ENCODE data around the gene CKS1B.

The CKS1B gene

GRCh38 chr1:155004352-155005075, 30.0 kb downstream of the CKS1B start (continued):
- TF ChIP-seq CSRNP3 (CRISPR knock-in tag; IDR thresholded peaks at IDR 0.05) = no peak

GRCh38 chr1:155005076-155006011, 30.9 kb downstream of the CKS1B start:
- no peak for ATAC-seq
- no peak for TF ChIP-seq SNAI2 (CRISPR knock-in tag; IDR thresholded peaks at IDR 0.05)
- no peak for TF ChIP-seq PATZ1 (CRISPR knock-in tag; IDR thresholded peaks at IDR 0.05; ENCODE audit: borderline replicate concordance)
- no peak for TF ChIP-seq CSDC2 (CRISPR knock-in tag; IDR thresholded peaks at IDR 0.05)
- TF ChIP-seq BACH2 (CRISPR knock-in tag; IDR thresholded peaks at IDR 0.05; ENCODE audit: borderline replicate concordance) = no peak
- TF ChIP-seq ZNF8 (CRISPR knock-in tag; IDR thresholded peaks at IDR 0.05) = no peak
- TF ChIP-seq TSHZ2 (CRISPR knock-in tag; IDR thresholded peaks at IDR 0.05) = no peak
- no peak for TF ChIP-seq TCF4 (CRISPR knock-in tag; IDR thresholded peaks at IDR 0.05; ENCODE audit: borderline replicate concordance)
- no peak for TF ChIP-seq ZFP3 (CRISPR knock-in tag; IDR thresholded peaks at IDR 0.05)
- TF ChIP-seq ZNF70 (CRISPR knock-in tag; IDR thresholded peaks at IDR 0.05) = no peak
- no peak for TF ChIP-seq POU6F1 (CRISPR knock-in tag; IDR thresholded peaks at IDR 0.05; ENCODE audit: borderline replicate concordance, low read depth)
- no peak for TF ChIP-seq OSR1 (CRISPR knock-in tag; IDR thresholded peaks at IDR 0.05)
- TF ChIP-seq PPARA (CRISPR knock-in tag; IDR thresholded peaks at IDR 0.05; ENCODE audit: borderline replicate concordance) = no peak
- no peak for TF ChIP-seq CSRNP3 (CRISPR knock-in tag; IDR thresholded peaks at IDR 0.05)
- TF ChIP-seq ISL1 (CRISPR knock-in tag; IDR thresholded peaks at IDR 0.05) = no peak
- TF ChIP-seq RARB (CRISPR knock-in tag; IDR thresholded peaks at IDR 0.05) = no peak
- no peak for TF ChIP-seq ARNTL (CRISPR knock-in tag; IDR thresholded peaks at IDR 0.05; ENCODE audit: borderline replicate concordance, low read depth)
- no peak for TF ChIP-seq ZFP30 (CRISPR knock-in tag; IDR thresholded peaks at IDR 0.05)

GRCh38 chr1:155006601-155007101, 32.2 kb downstream of the CKS1B start:
- no peak for TF ChIP-seq ZNF8 (CRISPR knock-in tag; IDR thresholded peaks at IDR 0.05)
- TF ChIP-seq SNAI2 (CRISPR knock-in tag; IDR thresholded peaks at IDR 0.05) = no peak
- TF ChIP-seq ZC3H10 (CRISPR knock-in tag; IDR thresholded peaks at IDR 0.05) = no peak
- TF ChIP-seq GLIS3 (CRISPR knock-in tag; IDR thresholded peaks at IDR 0.05) = no peak
- TF ChIP-seq ZFP30 (CRISPR knock-in tag; IDR thresholded peaks at IDR 0.05) = no peak
- no peak for TF ChIP-seq CSRNP3 (CRISPR knock-in tag; IDR thresholded peaks at IDR 0.05)
- no peak for ATAC-seq
